DMS 273 (cell line): ENCODE results near the gene KCNH1.

Experiments used
- DNase-seq: peaks from one replicate; lab custom pipeline; 2025; ENCODE audit not compliant: unreplicated experiment; lab: John Stamatoyannopoulos, UW

The KCNH1 gene

GRCh38 chr1:210770396-210770984 lies 363.5 kb downstream of the KCNH1 start:
- DNase-seq, result no peak

GRCh38 chr1:210769473-210769872 lies 364.5 kb downstream of the KCNH1 start:
- DNase-seq, result no peak

GRCh38 chr1:210764536-210764935 lies 369.4 kb downstream of the KCNH1 start:
- peak; percentile 45 for DNase-seq

GRCh38 chr1:210758761-210759160 lies 375.2 kb downstream of the KCNH1 start:
- DNase-seq, result no peak

- no peak for DNase-seq
Measured at GRCh38 chr1:210758261-210758660, 375.7 kb downstream of the KCNH1 start.

- no peak for DNase-seq
Measured at GRCh38 chr1:210757677-210758076, 376.3 kb downstream of the KCNH1 start.

- peak; percentile 95 for DNase-seq
Measured at GRCh38 chr1:210755991-210756659, 377.8 kb downstream of the KCNH1 start.

- DNase-seq, result peak; percentile 91
Measured at GRCh38 chr1:210754878-210755665, 378.9 kb downstream of the KCNH1 start.

GRCh38 chr1:210751911-210752310 lies 382.0 kb downstream of the KCNH1 start:
- no peak for DNase-seq

- DNase-seq, result no peak
Measured at GRCh38 chr1:210750468-210750867, 383.5 kb downstream of the KCNH1 start.

- no peak for DNase-seq
Measured at GRCh38 chr1:210748796-210749195, 385.2 kb downstream of the KCNH1 start.

- DNase-seq, result no peak
Measured at GRCh38 chr1:210747890-210748289, 386.1 kb downstream of the KCNH1 start.

GRCh38 chr1:210747112-210747511 lies 386.8 kb downstream of the KCNH1 start:
- no peak for DNase-seq

- no peak for DNase-seq
Measured at GRCh38 chr1:210746024-210746731, 387.8 kb downstream of the KCNH1 start.

- no peak for DNase-seq
Measured at GRCh38 chr1:210743038-210743437, 390.9 kb downstream of the KCNH1 start.

- DNase-seq, result no peak
Measured at GRCh38 chr1:210741564-210741963, 392.4 kb downstream of the KCNH1 start.

GRCh38 chr1:210739627-210740026 lies 394.3 kb downstream of the KCNH1 start:
- DNase-seq, result no peak

GRCh38 chr1:210738256-210738655 lies 395.7 kb downstream of the KCNH1 start:
- DNase-seq, result no peak

- no peak for DNase-seq
Measured at GRCh38 chr1:210736713-210737112, 397.2 kb downstream of the KCNH1 start.

- DNase-seq, result no peak
Measured at GRCh38 chr1:210731597-210731996, 402.4 kb downstream of the KCNH1 start.

- DNase-seq, result no peak
Measured at GRCh38 chr1:210731193-210731592, 402.8 kb downstream of the KCNH1 start.
